Measurements from ENCODE around the gene SRBD1.

DNA sequence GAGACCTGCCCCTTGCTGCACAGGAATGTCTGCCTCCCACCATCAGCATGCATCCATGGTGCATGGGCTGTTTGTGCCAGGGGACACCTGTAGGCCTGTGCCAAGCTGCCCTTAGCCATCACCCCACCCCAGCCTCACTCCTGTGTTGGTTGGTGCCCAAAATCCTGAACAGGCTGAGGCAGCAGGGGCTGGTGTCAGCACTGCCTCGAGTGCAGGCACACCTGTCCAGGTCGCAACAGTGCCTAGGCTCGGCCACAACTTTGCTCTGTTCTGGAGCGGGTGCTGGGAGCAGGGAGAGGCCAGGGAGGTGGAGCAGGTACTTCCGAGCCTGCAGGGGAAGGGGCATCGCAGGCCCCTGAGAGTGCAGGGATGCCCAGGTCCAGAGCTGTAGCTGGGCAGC lies 69.1 kb downstream of the SRBD1 start:
- TF ChIP-seq, protein P1, sequence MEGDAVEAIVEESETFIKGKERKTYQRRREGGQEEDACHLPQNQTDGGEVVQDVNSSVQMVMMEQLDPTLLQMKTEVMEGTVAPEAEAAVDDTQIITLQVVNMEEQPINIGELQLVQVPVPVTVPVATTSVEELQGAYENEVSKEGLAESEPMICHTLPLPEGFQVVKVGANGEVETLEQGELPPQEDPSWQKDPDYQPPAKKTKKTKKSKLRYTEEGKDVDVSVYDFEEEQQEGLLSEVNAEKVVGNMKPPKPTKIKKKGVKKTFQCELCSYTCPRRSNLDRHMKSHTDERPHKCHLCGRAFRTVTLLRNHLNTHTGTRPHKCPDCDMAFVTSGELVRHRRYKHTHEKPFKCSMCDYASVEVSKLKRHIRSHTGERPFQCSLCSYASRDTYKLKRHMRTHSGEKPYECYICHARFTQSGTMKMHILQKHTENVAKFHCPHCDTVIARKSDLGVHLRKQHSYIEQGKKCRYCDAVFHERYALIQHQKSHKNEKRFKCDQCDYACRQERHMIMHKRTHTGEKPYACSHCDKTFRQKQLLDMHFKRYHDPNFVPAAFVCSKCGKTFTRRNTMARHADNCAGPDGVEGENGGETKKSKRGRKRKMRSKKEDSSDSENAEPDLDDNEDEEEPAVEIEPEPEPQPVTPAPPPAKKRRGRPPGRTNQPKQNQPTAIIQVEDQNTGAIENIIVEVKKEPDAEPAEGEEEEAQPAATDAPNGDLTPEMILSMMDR (IDR thresholded peaks at IDR 0.05), result no peak
- TF ChIP-seq ZFX (IDR thresholded peaks at IDR 0.05; ENCODE audit: borderline replicate concordance), result no peak

Measured in 22Rv1 (cell line).